OCI-LY1 (cell line): ENCODE measurements around the gene LAMC3.

Experiments used
- H2AFZ ChIP-seq: fragments of 200-600 bp; sonication (generic), shearing (Covaris generic); 2 replicates; pipeline ENCODE4 v1.6.0; 2014; ENCODE audit warnings: antibody characterized with exemption, mild to moderate bottlenecking, low read length
- H3F3A ChIP-seq: fragments of 200-600 bp; sonication (generic), shearing (Covaris generic); 2 replicates; pipeline ENCODE4 v1.6.0; 2014; ENCODE audit warnings: mild to moderate bottlenecking, antibody characterized with exemption, low read length, moderate library complexity; ENCODE audit not compliant: insufficient read depth
- H3K27ac ChIP-seq: fragments of 200-600 bp; sonication (generic); 2 replicates; pipeline ENCODE4 v1.5.1; 2014; ENCODE audit warnings: low read length, mixed run types, mild to moderate bottlenecking, low read depth; ENCODE audit not compliant: poor library complexity, severe bottlenecking
- H3K27me3 ChIP-seq: fragments of 200-600 bp; sonication (generic); 2 replicates; pipeline ENCODE4 v1.6.0; 2014; ENCODE audit warnings: antibody characterized with exemption, mild to moderate bottlenecking, low read length, moderate library complexity; ENCODE audit not compliant: insufficient read depth
- H3K36me3 ChIP-seq: fragments of 200-600 bp; sonication (generic); 2 replicates; pipeline ENCODE4 v1.6.1; 2014; ENCODE audit warnings: mild to moderate bottlenecking, antibody characterized with exemption, low read length, moderate library complexity, mixed read lengths; ENCODE audit not compliant: insufficient read depth
- H3K4me1 ChIP-seq: fragments of 200-600 bp; sonication (generic); 2 replicates; pipeline ENCODE4 v1.5.1; 2014; ENCODE audit warnings: mild to moderate bottlenecking, low read length, moderate library complexity; ENCODE audit not compliant: insufficient read depth, severe bottlenecking
- H3K4me2 ChIP-seq: fragments of 200-600 bp; sonication (generic), shearing (Covaris generic); 2 replicates; pipeline ENCODE4 v1.6.1; 2014; ENCODE audit warnings: low read length
- H3K4me3 ChIP-seq: fragments of 200-600 bp; sonication (generic); 2 replicates; pipeline ENCODE4 v1.5.1; 2014; ENCODE audit warnings: low read length, low read depth, mild to moderate bottlenecking, mixed read lengths; ENCODE audit not compliant: poor library complexity, severe bottlenecking
- H3K79me2 ChIP-seq: fragments of 200-600 bp; shearing (Covaris generic); 2 replicates; pipeline ENCODE4 v1.6.1; 2016; ENCODE audit warnings: mixed run types, low read length, mixed read lengths; ENCODE audit not compliant: insufficient read depth
- H3K9ac ChIP-seq: fragments of 200-600 bp; sonication (generic), shearing (Covaris generic); 2 replicates; pipeline ENCODE4 v1.6.1; 2014; ENCODE audit warnings: mild to moderate bottlenecking, low read length, mixed read lengths
- H3K9me2 ChIP-seq: fragments of 200-600 bp; sonication (generic), shearing (Covaris generic); 2 replicates; pipeline ENCODE4 v1.6.1; 2014; ENCODE audit warnings: low read depth, mild to moderate bottlenecking, low read length, mixed read lengths
- H3K9me3 ChIP-seq: fragments of 200-600 bp; shearing (Covaris generic); 2 replicates; pipeline ENCODE4 v1.6.1; 2014; ENCODE audit warnings: low read length, mixed read lengths
- H4K20me1 ChIP-seq: fragments of 200-600 bp; sonication (generic), shearing (Covaris generic); 2 replicates; pipeline ENCODE4 v1.6.0; 2016; ENCODE audit warnings: mild to moderate bottlenecking, low read length; ENCODE audit not compliant: insufficient read depth
- CTCF ChIP-seq: fragments of 200-600 bp; sonication (generic), shearing (Covaris generic); IDR thresholded peaks from 2 replicates; pipeline ENCODE4 v1.5.1; 2017; ENCODE audit warnings: mild to moderate bottlenecking, antibody characterized with exemption, low read length, moderate library complexity, mixed read lengths
- EZH2 ChIP-seq: fragments of 200-600 bp; sonication (generic), shearing (Covaris generic); IDR thresholded peaks from 2 replicates; pipeline ENCODE4 v1.8.0; 2017; ENCODE audit warnings: borderline replicate concordance, mixed run types, mild to moderate bottlenecking, antibody characterized with exemption, low read length, moderate library complexity, mixed read lengths

LAMC3 gene

GRCh38 chr9:131001021-131001420 lies 8.0 kb upstream of the LAMC3 start:
- Histone ChIP-seq H3F3A (no peaks in the 10 kb centered on the region), H3K27me3 (peaks cover 2% of the 10 kb centered on the region; the same call in 1 of the 2 replicates), H4K20me1 (no peaks in the 10 kb centered on the region), H3K4me3 (no peak overlapping the region), H3K9ac (no peak overlapping the region), H3K4me1 (no peaks in the 10 kb centered on the region), H3K27ac (no peak overlapping the region), H3K79me2 (no peaks in the 10 kb centered on the region), H3K9me2 (no peaks in the 10 kb centered on the region), H3K36me3 (no peaks in the 10 kb centered on the region), H3K4me2 (no peak overlapping the region), H3K9me3 (no peaks in the 10 kb centered on the region), H2AFZ (no peak overlapping the region)
- TF ChIP-seq CTCF (no peak), EZH2 (no peak)

- no peaks in the 10 kb centered on the region for H3F3A ChIP-seq
- H3K4me1 ChIP-seq: no peaks in the 10 kb centered on the region
- no peaks in the 10 kb centered on the region for H3K79me2 ChIP-seq
- H3K27me3 ChIP-seq: no peaks in the 10 kb centered on the region; the same call in none of the 2 replicates
- H3K9me3 ChIP-seq: no peaks in the 10 kb centered on the region
- TF ChIP-seq CTCF (no peak), EZH2 (no peak)
- H3K36me3 ChIP-seq: no peaks in the 10 kb centered on the region
- no peak overlapping the region for H3K9ac ChIP-seq
- no peak overlapping the region for H3K4me3 ChIP-seq
- H4K20me1 ChIP-seq: no peaks in the 10 kb centered on the region
- no peak overlapping the region for H3K4me2 ChIP-seq
- no peak overlapping the region for H3K27ac ChIP-seq
- no peak overlapping the region for H2AFZ ChIP-seq
- H3K9me2 ChIP-seq: no peaks in the 10 kb centered on the region
Measured at GRCh38 chr9:131001990-131002389, 7.0 kb upstream of the LAMC3 start.

- no peaks in the 10 kb centered on the region for H3K79me2 ChIP-seq
- no peaks in the 10 kb centered on the region for H3K4me1 ChIP-seq
- no peaks in the 10 kb centered on the region; the same call in 1 of the 2 replicates for H3K27me3 ChIP-seq
- H3K9ac ChIP-seq: no peak overlapping the region
- H3K9me2 ChIP-seq: no peaks in the 10 kb centered on the region
- no peak overlapping the region for H3K27ac ChIP-seq
- H3K36me3 ChIP-seq: no peaks in the 10 kb centered on the region
- TF ChIP-seq EZH2: no peak
- no peak for TF ChIP-seq CTCF
- no peak overlapping the region for H3K4me2 ChIP-seq
- H3K9me3 ChIP-seq: no peaks in the 10 kb centered on the region
- no peak overlapping the region for H3K4me3 ChIP-seq
- H3F3A ChIP-seq: no peaks in the 10 kb centered on the region
- no peak overlapping the region for H2AFZ ChIP-seq
- H4K20me1 ChIP-seq: no peaks in the 10 kb centered on the region
Measured at GRCh38 chr9:131006601-131007000, 2.4 kb upstream of the LAMC3 start.
